Measurements from ENCODE around the gene TMSB4X. TPM values are rescaled to one million over a fixed set of nuclear protein-coding genes. Genes with fewer than 3 reads are reported as not detected.

TMSB4X gene
- total and polyA plus RNA-seq, 7 donors: 1,233 to 20,488 (median 1,969) TPM

DNA sequence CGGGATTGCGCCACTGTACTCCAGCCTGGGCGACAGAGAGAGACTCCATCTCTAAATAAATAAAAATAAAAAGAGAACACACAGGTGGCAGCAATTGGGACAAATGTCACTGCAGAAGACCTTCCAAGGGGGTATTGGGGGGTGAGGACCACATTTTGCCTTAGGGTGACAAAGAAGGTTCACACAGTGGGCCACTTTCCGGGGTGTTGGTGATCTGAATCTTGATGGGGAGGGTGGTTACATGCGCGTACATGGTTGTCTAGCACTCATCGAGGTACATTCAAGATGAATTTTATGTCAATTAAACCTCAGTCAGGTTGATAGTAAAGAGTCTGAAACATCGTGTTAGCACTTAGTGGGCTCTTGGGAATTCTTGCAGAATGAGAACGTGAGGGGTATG, 20.5 kb upstream of the TMSB4X start:
- H3K27ac ChIP-seq: no peak overlapping the region
- no peaks in the 10 kb centered on the region for H3K27me3 ChIP-seq
- peaks cover 0 to 14% (median 2%) of the 10 kb centered on the region in 4 donors for H3K4me1 ChIP-seq
- WGBS, 2 donors: 80 to 95% methylated on average over 9 of the region's 9 CpGs
- no peaks in the 10 kb centered on the region for H3K36me3 ChIP-seq
- TF ChIP-seq EP300 (IDR thresholded peaks at IDR 0.05): no peak
- TF ChIP-seq, protein P1, sequence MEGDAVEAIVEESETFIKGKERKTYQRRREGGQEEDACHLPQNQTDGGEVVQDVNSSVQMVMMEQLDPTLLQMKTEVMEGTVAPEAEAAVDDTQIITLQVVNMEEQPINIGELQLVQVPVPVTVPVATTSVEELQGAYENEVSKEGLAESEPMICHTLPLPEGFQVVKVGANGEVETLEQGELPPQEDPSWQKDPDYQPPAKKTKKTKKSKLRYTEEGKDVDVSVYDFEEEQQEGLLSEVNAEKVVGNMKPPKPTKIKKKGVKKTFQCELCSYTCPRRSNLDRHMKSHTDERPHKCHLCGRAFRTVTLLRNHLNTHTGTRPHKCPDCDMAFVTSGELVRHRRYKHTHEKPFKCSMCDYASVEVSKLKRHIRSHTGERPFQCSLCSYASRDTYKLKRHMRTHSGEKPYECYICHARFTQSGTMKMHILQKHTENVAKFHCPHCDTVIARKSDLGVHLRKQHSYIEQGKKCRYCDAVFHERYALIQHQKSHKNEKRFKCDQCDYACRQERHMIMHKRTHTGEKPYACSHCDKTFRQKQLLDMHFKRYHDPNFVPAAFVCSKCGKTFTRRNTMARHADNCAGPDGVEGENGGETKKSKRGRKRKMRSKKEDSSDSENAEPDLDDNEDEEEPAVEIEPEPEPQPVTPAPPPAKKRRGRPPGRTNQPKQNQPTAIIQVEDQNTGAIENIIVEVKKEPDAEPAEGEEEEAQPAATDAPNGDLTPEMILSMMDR (IDR thresholded peaks at IDR 0.05): no peak
- TF ChIP-seq POLR2AphosphoS5 (IDR thresholded peaks at IDR 0.05): no peak
- TF ChIP-seq POLR2A (IDR thresholded peaks at IDR 0.05): no peak
- no peaks in the 10 kb centered on the region for H3K9me3 ChIP-seq
- H3K4me3 ChIP-seq: no peak overlapping the region
- intact Hi-C loops (cut with DNase I): no loop called here
- DNase-seq: no peak

DNA sequence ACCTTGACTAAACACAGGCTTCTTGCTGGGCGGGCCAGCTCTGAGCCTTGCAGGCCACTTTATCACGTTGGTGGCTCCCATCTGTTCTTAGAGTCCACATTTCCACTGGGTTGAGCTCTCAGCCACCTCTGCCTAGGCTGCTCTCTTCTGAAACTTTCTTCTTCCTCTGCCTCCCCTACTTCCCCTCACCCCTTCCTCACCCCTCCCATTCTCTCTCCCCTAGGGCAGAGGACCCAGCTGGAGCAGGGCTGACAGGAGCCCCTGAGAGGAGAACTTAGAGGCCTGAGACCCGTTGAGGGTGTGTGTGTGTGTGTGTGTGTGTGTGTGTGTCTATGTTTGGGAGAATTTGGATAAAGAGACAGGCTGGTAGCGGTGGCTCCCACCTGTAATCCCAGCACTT, 19.9 kb upstream of the TMSB4X start:
- no peak overlapping the region for H3K27ac ChIP-seq
- H3K4me1 ChIP-seq: peaks cover 0 to 7% (median 0%) of the 10 kb centered on the region in 4 donors
- no peaks in the 10 kb centered on the region for H3K27me3 ChIP-seq
- TF ChIP-seq, protein P1 (IDR thresholded peaks at IDR 0.05): no peak
- TF ChIP-seq POLR2A (IDR thresholded peaks at IDR 0.05): no peak
- no peak for TF ChIP-seq EP300 (IDR thresholded peaks at IDR 0.05)
- no peak for TF ChIP-seq POLR2AphosphoS5 (IDR thresholded peaks at IDR 0.05)
- intact Hi-C loops (cut with DNase I): no loop called here
- H3K36me3 ChIP-seq: no peaks in the 10 kb centered on the region
- 48 to 72% methylated on average over 4 of the region's 4 CpGs for whole genome bisulfite sequencing, 2 donors
- H3K4me3 ChIP-seq: no peak overlapping the region
- DNase-seq: no peak
- H3K9me3 ChIP-seq: no peaks in the 10 kb centered on the region

DNA sequence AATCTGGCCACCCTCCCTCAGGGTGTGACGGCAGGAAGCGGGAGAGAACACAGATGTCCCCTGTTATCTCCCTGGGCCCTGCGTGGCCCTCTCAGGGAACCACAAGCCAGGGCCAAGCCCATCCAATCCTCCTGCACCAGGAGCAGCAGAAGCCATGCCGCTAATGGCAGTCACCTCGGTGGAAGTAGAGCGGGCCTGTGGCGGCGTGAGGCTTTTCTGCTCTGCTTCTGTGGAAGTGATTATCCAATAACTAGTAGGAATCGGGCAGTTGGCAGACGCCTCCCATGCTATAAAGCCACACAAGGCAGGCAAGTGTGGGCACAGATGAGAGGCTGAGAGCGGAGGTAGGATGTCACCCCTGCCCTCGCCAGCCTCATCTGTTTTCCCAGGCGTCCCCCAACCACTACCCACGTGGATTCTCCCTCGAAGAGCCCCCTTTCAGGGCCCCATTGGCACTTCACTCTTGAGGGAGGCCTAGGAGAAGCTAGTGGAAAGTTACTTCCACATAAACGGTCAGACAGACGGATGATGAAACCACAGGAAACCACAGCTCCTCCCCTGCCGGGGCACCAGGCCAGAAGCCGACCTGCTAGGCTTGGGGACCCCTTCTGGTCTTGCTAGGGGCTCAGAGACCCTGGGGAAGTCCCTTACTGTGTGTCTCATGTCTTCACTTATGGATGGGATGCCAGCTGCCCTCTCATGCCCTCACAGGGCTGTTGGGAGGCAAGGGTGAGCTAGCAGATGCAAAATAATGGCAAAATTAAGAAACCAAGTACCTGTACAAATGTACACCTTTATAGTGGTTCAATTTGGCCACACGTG, 18.8 kb upstream of the TMSB4X start:
- H3K4me3 ChIP-seq: no peak overlapping the region
- no peak for DNase-seq
- H3K27me3 ChIP-seq: no peaks in the 10 kb centered on the region
- intact Hi-C loops (cut with DNase I): no loop called here
- H3K27ac ChIP-seq: peak overlapping the region; percentile 40 to 67 (median 50)
- no peaks in the 10 kb centered on the region for H3K36me3 ChIP-seq
- H3K4me1 ChIP-seq: no peaks in the 10 kb centered on the region
- no peaks in the 10 kb centered on the region for H3K9me3 ChIP-seq
- no peak for TF ChIP-seq POLR2A (IDR thresholded peaks at IDR 0.05)
- TF ChIP-seq, protein P1 (IDR thresholded peaks at IDR 0.05): no peak
- TF ChIP-seq POLR2AphosphoS5 (IDR thresholded peaks at IDR 0.05): no peak
- no peak for TF ChIP-seq EP300 (IDR thresholded peaks at IDR 0.05)
- WGBS, 2 donors: 20 to 44% methylated on average over 20 of the region's 20 CpGs

DNA sequence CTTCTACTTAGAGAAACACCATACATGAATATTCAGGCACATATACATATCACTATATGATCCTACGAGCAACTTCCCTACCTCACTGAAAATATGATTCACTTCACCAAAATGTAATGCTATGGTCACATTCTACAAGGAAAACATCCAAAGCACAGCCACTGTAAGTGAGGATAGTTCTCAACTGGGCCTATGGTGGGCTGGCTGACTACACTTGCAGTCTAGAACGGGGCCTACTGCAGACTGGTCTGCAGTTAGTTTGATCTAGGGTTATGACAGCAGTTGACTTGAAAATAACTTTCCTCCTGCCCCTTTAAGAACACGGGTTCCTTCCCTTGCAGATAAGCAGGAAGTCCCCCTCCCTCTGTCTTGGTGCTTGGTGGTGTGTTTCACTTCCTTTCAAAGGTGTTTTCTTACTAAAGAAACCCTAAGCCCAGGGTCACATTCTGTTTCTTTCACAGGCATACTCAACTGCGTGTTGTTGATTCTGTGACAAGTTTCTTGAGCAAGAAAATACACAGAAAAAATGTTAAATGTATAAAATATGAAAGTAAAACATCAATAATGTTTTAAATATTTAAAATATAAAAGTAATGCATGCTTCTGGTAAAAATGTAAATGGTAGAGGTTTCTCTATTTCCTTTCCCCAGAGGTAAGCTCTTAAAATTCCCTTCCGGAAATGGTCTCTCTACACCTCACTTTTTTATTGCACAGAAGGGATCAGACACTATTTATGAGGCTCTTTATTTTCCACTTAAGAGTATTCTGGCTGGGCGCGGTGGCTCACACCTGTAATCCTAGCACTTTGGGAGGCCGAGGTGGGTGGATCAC, 18.0 kb upstream of the TMSB4X start:
- no peak for DNase-seq
- H3K27ac ChIP-seq: peak overlapping the region; percentile 40 to 67 (median 50)
- no peaks in the 10 kb centered on the region for H3K9me3 ChIP-seq
- intact Hi-C loops (cut with DNase I): no loop called here
- H3K36me3 ChIP-seq: no peaks in the 10 kb centered on the region
- TF ChIP-seq POLR2AphosphoS5 (IDR thresholded peaks at IDR 0.05): no peak
- TF ChIP-seq POLR2A (IDR thresholded peaks at IDR 0.05): no peak
- TF ChIP-seq, protein P1 (IDR thresholded peaks at IDR 0.05): no peak
- TF ChIP-seq EP300 (IDR thresholded peaks at IDR 0.05): no peak
- no peak overlapping the region for H3K4me3 ChIP-seq
- WGBS, 2 donors: 24 to 29% methylated on average over 8 of the region's 8 CpGs
- H3K27me3 ChIP-seq: no peaks in the 10 kb centered on the region
- no peaks in the 10 kb centered on the region for H3K4me1 ChIP-seq

Data from sigmoid colon (tissue), 7 donors.